ENCODE data around the gene GYG2. TPM values are rescaled to one million over a fixed set of nuclear protein-coding genes. Genes with fewer than 3 reads are reported as not detected.

The GYG2 gene
- total RNA-seq, 1 experiment from 2014 or later: 1.7 TPM

GRCh38 chrX:2931155-2931554 is 102.4 kb downstream of the GYG2 start:
- no peak for TF ChIP-seq EZH2 (IDR thresholded peaks at IDR 0.05; ENCODE audit: low read depth)
- TF ChIP-seq CTCF (conservative IDR thresholded peaks at IDR 0.05): no peak
- CTCF ChIA-PET: no interaction called here

GRCh38 chrX:2931612-2932011 is 102.9 kb downstream of the GYG2 start:
- no peak for DNase-seq
- H3F3A ChIP-seq (ENCODE audit: insufficient read depth, low read depth): no peaks in the 10 kb centered on the region
- CTCF ChIA-PET: no interaction called here
- no TSS peak for BruUV-seq (replicated peaks)
- intact Hi-C loops (cut with micrococcal nuclease; ENCODE audit: unreplicated experiment): no loop called here
- H3K4me3 ChIP-seq: no peak overlapping the region
- POLR2A ChIA-PET (ENCODE audit: unreplicated experiment): no interaction called here
- no peaks in the 10 kb centered on the region for H3K36me3 ChIP-seq (ENCODE audit: low read depth)
- peaks cover 11% of the 10 kb centered on the region; the same call in 1 of the 2 replicates for H3K27me3 ChIP-seq (ENCODE audit: insufficient read depth, low read depth)
- TF ChIP-seq CTCF (conservative IDR thresholded peaks at IDR 0.05): no peak
- TF ChIP-seq EZH2 (IDR thresholded peaks at IDR 0.05; ENCODE audit: low read depth): no peak
- no peaks in the 10 kb centered on the region for H3K79me2 ChIP-seq (ENCODE audit: low read depth)
- H3K4me2 ChIP-seq: no peak overlapping the region
- no peak overlapping the region for H2AFZ ChIP-seq
- no peak overlapping the region for H3K27ac ChIP-seq
- no peaks in the 10 kb centered on the region for H3K4me1 ChIP-seq (replicated peaks; ENCODE audit: insufficient read depth)
- H4K20me1 ChIP-seq (ENCODE audit: insufficient read depth): no peaks in the 10 kb centered on the region
- no peaks in the 10 kb centered on the region for H3K9me2 ChIP-seq (ENCODE audit: insufficient read depth)
- no peaks in the 10 kb centered on the region for H3K9me3 ChIP-seq (ENCODE audit: insufficient read depth, low read depth)

More at GRCh38 chrX:2931155-2931554, 102.4 kb downstream of the GYG2 start:
- Histone ChIP-seq H3F3A (ENCODE audit: insufficient read depth, low read depth) (no peaks in the 10 kb centered on the region), H3K4me3 (no peak overlapping the region), H3K27me3 (ENCODE audit: insufficient read depth, low read depth) (peaks cover 7% of the 10 kb centered on the region; the same call in 1 of the 2 replicates), H3K9me3 (ENCODE audit: insufficient read depth, low read depth) (no peaks in the 10 kb centered on the region), H3K9me2 (ENCODE audit: insufficient read depth) (no peaks in the 10 kb centered on the region), H3K27ac (no peak overlapping the region), H2AFZ (no peak overlapping the region), H3K79me2 (ENCODE audit: low read depth) (no peaks in the 10 kb centered on the region), H4K20me1 (ENCODE audit: insufficient read depth) (no peaks in the 10 kb centered on the region), H3K4me1 (replicated peaks; ENCODE audit: insufficient read depth) (no peaks in the 10 kb centered on the region), H3K36me3 (ENCODE audit: low read depth) (no peaks in the 10 kb centered on the region), H3K4me2 (no peak overlapping the region)
- POLR2A ChIA-PET (ENCODE audit: unreplicated experiment): no interaction called here
- intact Hi-C loops (cut with micrococcal nuclease; ENCODE audit: unreplicated experiment): no loop called here
- no TSS peak for BruUV-seq (replicated peaks)
- DNase-seq: no peak

Other genes starting within 250 kb of the GYG2 start
- gene CD99, start 137.6 kb upstream of the GYG2 start, total RNA-seq (2021): 159 and 203 TPM in 2 replicates
- gene XG, start 76.9 kb upstream of the GYG2 start, total RNA-seq (2021): not detected in 2 replicates
- gene ARSD, start 100.4 kb downstream of the GYG2 start, total RNA-seq (2021): 15.5 and 17.4 TPM in 2 replicates
- gene ARSH, start 177.6 kb downstream of the GYG2 start, total RNA-seq (2021): not detected in 2 replicates
- not detected in 2 replicates for gene ARSF, start 212.5 kb downstream of the GYG2 start, total RNA-seq (2021)

Data from PC-9 (cell line).